ENCODE results near the gene CPNE2. TPM values are rescaled to one million over a fixed set of nuclear protein-coding genes. Genes with fewer than 3 reads are reported as not detected.

The CPNE2 gene
- total and polyA plus RNA-seq, 10 of the 15 experiments (the other 5 are each of a cell fraction or from before 2014, with no cell fraction given): 3.1 to 22.1 (median 9.9) TPM

DNA sequence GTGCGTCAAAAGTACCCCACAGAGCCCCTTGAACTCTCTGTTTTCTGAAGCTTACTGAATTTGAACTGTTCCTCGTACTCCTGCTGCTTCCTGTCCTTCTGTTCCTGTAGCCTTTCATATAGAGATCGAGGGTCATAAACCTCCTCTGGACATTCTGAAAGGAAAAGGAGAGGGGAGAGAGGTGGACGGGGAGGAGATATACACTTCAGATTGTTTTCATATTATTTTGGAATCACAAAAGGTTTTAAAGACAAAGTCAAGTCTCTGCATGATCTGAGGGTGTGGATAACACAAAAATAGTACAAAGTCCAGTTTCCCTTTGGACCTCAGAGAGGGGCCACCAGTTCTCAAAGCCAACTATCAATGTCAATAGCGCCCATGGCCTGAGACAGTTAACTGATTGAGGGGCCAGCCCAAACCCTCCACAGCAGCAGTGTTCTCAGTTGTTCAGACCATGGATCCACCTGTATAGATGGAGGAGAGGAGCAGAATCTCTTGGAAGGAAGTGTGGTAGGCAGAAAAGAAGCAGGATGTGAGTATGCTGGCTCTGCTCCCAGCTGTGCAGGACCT, 80.4 kb downstream of the CPNE2 start:
- TF ChIP-seq KLF5 (IDR thresholded peaks at IDR 0.05; ENCODE audit: partially characterized antibody) (no peak), NR2C1 (IDR thresholded peaks at IDR 0.05) (no peak), RUNX3 (IDR thresholded peaks at IDR 0.05; ENCODE audit: low read length) (no peak), SMARCA5 (IDR thresholded peaks at IDR 0.05) (no peak), SP1 (IDR thresholded peaks at IDR 0.05; ENCODE audit: low read depth, low read length) (no peak)
- TF ChIP-seq, protein P1, sequence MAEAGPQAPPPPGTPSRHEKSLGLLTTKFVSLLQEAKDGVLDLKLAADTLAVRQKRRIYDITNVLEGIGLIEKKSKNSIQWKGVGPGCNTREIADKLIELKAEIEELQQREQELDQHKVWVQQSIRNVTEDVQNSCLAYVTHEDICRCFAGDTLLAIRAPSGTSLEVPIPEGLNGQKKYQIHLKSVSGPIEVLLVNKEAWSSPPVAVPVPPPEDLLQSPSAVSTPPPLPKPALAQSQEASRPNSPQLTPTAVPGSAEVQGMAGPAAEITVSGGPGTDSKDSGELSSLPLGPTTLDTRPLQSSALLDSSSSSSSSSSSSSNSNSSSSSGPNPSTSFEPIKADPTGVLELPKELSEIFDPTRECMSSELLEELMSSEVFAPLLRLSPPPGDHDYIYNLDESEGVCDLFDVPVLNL (IDR thresholded peaks at IDR 0.05; ENCODE audit: low read depth, low read length): no peak
- TF ChIP-seq, protein P2, sequence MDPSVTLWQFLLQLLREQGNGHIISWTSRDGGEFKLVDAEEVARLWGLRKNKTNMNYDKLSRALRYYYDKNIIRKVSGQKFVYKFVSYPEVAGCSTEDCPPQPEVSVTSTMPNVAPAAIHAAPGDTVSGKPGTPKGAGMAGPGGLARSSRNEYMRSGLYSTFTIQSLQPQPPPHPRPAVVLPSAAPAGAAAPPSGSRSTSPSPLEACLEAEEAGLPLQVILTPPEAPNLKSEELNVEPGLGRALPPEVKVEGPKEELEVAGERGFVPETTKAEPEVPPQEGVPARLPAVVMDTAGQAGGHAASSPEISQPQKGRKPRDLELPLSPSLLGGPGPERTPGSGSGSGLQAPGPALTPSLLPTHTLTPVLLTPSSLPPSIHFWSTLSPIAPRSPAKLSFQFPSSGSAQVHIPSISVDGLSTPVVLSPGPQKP (IDR thresholded peaks at IDR 0.05; ENCODE audit: low read depth, low read length): no peak
- no peaks in the 10 kb centered on the region for H3K9me3 ChIP-seq (replicated peaks; ENCODE audit: control insufficient read depth, insufficient read depth, low read length)
- ATAC-seq (no peak), FAIRE-seq (no peak), DNase-seq (ENCODE audit: low read depth, low spot score) (no peak)
- SMC1A ChIA-PET (ENCODE audit: uncharacterized antibody, unreplicated experiment): no interaction called here
- no peak overlapping the region for H2AFZ ChIP-seq (ENCODE audit: control insufficient read depth, low read depth, low read length)
- H3K9ac ChIP-seq (ENCODE audit: control insufficient read depth, insufficient read depth, low read length): no peak overlapping the region
- CTCF ChIA-PET: no interaction called here
- no peaks in the 10 kb centered on the region for H3K27me3 ChIP-seq (replicated peaks in 1 of 2; ENCODE audit: control insufficient read depth in 2 of 2, insufficient read depth in 2 of 2, low read length in 1 of 2)
- peaks cover 4 to 21% of the 10 kb centered on the region in 2 experiments for H3K36me3 ChIP-seq (ENCODE audit: control insufficient read depth in 2 of 2, insufficient read depth in 2 of 2, low read length in 1 of 2)
- RAD21 ChIA-PET (ENCODE audit: unreplicated experiment): no interaction called here
- H3K79me2 ChIP-seq (ENCODE audit: control insufficient read depth, insufficient read depth, low read length): no peaks in the 10 kb centered on the region
- H3K4me3 ChIP-seq: no peak overlapping the region
- in situ Hi-C loops (cut with MboI): loop anchor here (5.0 kb wide), 1 partner anchor 211 kb away; the partner anchor contains the start of gene CETP
- H3K4me2 ChIP-seq (ENCODE audit: control insufficient read depth, insufficient read depth): no peak overlapping the region
- POLR2A ChIA-PET: interaction anchor here (1.0 kb wide), 1 partner anchor 8 kb away, joined by 3 read pairs; no protein-coding TSS in a partner anchor
- BruUV-seq (replicated peaks): no TSS peak
- H4K20me1 ChIP-seq (ENCODE audit: control insufficient read depth, insufficient read depth): no peaks in the 10 kb centered on the region
- H3K4me1 ChIP-seq (ENCODE audit: control insufficient read depth, insufficient read depth, low read length): peaks cover 1% of the 10 kb centered on the region
- 66% methylated on average over 5 of the region's 5 CpGs for WGBS (ENCODE audit: insufficient coverage, insufficient replicate concordance, low lambda C conversion rate, missing lambda C conversion rate)
- no peak overlapping the region for H3K27ac ChIP-seq (ENCODE audit: control insufficient read depth, insufficient read depth)
- intact Hi-C loops (cut with micrococcal nuclease; ENCODE audit: unreplicated experiment): no loop called here
